BE2C (cell line): ENCODE data around the gene SRCAP.

Source experiments
- DNase-seq: peaks from one replicate; pipeline ENCODE4 v3.0.0-alpha.2; 2020
- H3K27me3 ChIP-seq: fragments of 250-450 bp; sonication (Bioruptor Pico); 2 replicates; pipeline ENCODE4 v1.5.1; 2020; ENCODE audit warnings: mild to moderate bottlenecking
- H3K36me3 ChIP-seq: fragments of 250-450 bp; sonication (Bioruptor Pico); 2 replicates; pipeline ENCODE4 v1.5.1; 2020; ENCODE audit warnings: mild to moderate bottlenecking
- H3K4me1 ChIP-seq: fragments of 250-450 bp; sonication (Bioruptor Pico); 2 replicates; pipeline ENCODE4 v1.5.1; 2020
- H3K4me3 ChIP-seq: 2 replicates; pipeline ENCODE4 v1.5.1; 2011; ENCODE audit warnings: low read depth, low read length
- H3K9me3 ChIP-seq: fragments of 250-450 bp; sonication (Bioruptor Pico); 2 replicates; pipeline ENCODE4 v1.5.1; 2020
- TF ChIP-seq, protein P1 (sequence below): IDR thresholded peaks from 2 replicates; pipeline ENCODE4 v1.5.1; 2012; ENCODE audit warnings: mild to moderate bottlenecking, low read depth, low read length

The SRCAP gene

DNA sequence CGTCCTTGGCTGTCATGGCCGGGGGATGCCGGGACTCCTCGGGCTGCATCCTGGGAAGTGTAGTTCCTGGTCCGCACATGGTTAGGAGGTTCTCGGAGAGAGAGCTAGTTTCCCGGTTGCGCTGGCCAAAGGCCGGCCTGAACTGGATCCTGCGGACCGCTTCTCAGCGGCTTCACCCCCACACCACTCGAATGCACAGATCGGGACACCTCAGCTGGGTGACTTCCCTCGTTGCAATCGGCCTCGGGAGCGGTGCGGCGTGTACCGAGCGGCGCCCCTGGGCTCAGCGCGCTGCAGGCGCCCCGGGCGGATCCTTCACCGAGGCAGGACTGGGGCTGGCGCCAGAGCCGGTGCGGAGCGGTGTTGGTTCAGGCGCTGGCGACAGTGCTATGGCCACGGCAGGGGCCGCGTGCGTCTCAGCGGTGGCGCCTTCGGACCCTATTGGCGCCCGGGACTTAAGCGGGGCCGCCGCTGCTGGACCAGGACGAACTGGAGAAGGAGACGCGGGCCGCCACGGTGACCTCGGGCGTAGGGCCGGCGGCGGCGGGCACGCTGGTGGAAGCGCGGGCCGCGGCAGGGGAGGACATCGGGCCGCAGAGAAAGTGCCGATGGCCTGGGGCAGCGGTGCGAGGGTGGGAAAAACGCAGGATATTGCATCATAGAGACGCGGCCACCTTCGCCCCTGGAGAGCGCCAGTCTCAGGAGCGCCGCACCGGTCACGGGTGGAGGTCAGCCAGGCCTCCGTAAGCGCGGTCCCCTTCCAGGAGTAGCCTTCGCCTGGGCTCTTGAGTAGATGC lies 76.6 kb downstream of the SRCAP start:
- H3K36me3 ChIP-seq, result peaks cover 23% of the 10 kb centered on the region
- TF ChIP-seq, protein P1, sequence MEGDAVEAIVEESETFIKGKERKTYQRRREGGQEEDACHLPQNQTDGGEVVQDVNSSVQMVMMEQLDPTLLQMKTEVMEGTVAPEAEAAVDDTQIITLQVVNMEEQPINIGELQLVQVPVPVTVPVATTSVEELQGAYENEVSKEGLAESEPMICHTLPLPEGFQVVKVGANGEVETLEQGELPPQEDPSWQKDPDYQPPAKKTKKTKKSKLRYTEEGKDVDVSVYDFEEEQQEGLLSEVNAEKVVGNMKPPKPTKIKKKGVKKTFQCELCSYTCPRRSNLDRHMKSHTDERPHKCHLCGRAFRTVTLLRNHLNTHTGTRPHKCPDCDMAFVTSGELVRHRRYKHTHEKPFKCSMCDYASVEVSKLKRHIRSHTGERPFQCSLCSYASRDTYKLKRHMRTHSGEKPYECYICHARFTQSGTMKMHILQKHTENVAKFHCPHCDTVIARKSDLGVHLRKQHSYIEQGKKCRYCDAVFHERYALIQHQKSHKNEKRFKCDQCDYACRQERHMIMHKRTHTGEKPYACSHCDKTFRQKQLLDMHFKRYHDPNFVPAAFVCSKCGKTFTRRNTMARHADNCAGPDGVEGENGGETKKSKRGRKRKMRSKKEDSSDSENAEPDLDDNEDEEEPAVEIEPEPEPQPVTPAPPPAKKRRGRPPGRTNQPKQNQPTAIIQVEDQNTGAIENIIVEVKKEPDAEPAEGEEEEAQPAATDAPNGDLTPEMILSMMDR, result no peak
- peak overlapping the region; percentile 72 for H3K4me3 ChIP-seq
- no peaks in the 10 kb centered on the region for H3K9me3 ChIP-seq
- peaks cover 3% of the 10 kb centered on the region; the same call in 1 of the 2 replicates for H3K4me1 ChIP-seq
- peak; percentile 88 for DNase-seq
- no peaks in the 10 kb centered on the region for H3K27me3 ChIP-seq

DNA sequence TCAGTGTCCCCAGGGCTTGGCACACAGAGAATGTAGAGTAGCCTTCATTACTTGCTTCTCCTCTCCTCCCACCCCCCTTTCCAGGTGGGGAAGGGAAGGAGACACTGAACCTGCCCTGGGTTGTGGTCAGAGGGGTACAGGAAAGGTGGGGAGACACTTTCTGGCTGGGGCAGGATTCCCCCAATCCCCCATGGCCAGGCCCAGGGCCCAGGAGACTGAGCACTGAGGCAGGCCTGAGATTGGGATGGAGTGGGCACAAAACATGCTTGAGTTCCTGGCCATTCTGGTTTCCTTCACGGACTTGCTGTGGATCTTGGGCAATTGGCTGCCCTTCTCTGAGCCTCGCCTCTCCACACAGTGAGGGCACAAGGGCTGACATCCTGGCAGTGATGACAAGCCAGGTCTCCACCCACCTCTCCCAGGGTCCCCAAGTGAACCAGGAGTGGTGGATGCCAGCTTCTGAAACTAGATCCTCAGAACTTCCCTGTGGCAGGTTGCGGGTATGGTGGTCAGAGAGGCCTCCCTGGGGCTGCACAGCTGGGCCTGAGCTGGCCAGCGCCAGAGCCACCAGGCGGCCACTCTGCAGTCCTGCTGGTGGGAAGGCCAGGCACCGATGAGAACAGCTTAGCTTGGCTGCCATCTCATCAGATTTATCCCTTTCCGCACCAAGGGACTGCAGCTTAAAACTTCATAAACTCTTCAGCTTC lies 78.8 kb downstream of the SRCAP start:
- Histone ChIP-seq H3K9me3 (no peaks in the 10 kb centered on the region), H3K27me3 (no peaks in the 10 kb centered on the region), H3K4me1 (peaks cover 3% of the 10 kb centered on the region; the same call in 1 of the 2 replicates), H3K36me3 (peaks cover 17% of the 10 kb centered on the region), H3K4me3 (no peak overlapping the region)
- TF ChIP-seq, protein P1, result no peak
- no peak for DNase-seq

DNA sequence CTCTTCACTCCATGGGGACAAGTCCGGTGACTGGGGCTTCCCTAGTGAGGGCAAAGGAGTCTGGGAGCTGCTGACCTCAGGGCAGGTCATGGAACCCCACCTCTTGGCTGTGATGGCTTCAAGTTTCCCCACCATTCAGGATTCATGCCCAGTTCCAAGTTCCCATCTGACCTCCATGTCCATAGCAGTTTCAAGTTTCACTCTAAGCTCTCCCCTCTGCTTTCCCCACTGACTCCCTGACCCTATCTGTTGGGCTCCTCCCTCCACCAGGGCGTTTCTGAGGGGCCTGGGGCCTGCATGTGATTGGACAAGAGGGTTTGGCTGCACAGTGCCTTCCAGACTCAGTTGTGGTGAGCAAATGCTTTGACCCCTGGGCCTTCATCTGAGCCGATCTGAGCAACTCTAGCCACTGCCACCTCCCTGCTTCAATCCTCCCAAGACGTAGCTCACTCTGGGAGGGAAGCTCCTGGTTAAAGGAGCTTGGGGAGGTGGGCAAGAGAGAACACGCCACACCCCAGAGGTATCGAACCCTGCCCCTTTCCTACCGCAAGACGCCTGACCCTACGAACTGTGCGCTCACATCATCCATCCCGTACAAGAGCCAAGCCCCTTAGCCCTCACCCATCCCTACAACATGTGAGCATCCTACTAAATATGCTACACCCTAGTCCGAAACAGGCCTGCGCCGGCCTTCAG lies 79.7 kb downstream of the SRCAP start:
- Histone ChIP-seq H3K27me3 (no peaks in the 10 kb centered on the region), H3K4me3 (no peak overlapping the region), H3K4me1 (peaks cover 3% of the 10 kb centered on the region; the same call in 1 of the 2 replicates), H3K36me3 (peaks cover 23% of the 10 kb centered on the region), H3K9me3 (no peaks in the 10 kb centered on the region)
- no peak for DNase-seq
- TF ChIP-seq, protein P1, result no peak

DNA sequence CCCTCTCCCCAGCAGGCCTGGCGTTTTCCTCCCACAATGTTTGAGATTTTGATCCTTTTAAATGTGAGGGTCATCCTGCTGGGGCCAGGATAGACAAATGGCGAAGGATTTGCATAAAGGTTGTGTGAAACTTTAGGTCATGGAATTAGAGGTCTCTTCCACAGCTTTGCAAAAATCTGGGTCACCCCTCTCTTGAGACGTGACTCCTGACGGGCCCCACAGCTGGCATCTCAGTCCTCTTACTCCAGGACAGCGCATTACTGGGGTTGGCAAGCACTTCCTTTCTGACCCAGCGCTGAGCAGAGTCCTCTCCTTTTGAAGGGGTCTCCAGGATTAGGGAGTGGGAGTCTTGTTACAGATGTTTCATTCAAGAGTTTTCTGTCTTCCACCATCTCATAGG lies 80.6 kb downstream of the SRCAP start:
- DNase-seq, result no peak
- no peaks in the 10 kb centered on the region for H3K27me3 ChIP-seq
- peaks cover 3% of the 10 kb centered on the region; the same call in 1 of the 2 replicates for H3K4me1 ChIP-seq
- TF ChIP-seq, protein P1, result no peak
- no peak overlapping the region for H3K4me3 ChIP-seq
- H3K9me3 ChIP-seq, result no peaks in the 10 kb centered on the region
- H3K36me3 ChIP-seq, result peaks cover 24% of the 10 kb centered on the region

DNA sequence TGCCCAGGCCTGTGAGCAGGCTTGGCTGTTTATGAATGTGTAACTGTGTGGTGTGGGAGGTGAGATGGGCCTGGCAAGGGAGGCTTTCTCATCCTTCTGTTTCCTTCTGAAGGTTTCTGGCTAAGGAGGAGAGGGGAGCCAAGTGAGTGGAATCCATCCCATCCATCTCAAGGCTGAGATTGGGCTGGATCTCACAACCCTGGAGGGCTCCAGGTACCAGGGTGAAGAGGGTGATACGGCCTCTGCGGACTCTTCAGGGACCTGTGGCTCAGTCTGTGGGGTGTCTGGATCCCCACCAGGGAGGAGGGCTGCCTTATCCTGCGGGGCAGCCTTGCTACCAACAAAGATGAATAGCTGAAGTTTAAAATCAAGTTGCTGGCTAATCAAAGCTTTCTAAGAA lies 81.0 kb downstream of the SRCAP start:
- TF ChIP-seq, protein P1, result no peak
- no peak for DNase-seq

More for the DNA sequence above, 81.0 kb downstream of the SRCAP start:
- no peak overlapping the region for H3K4me3 ChIP-seq
- peaks cover 24% of the 10 kb centered on the region for H3K36me3 ChIP-seq
- no peaks in the 10 kb centered on the region for H3K27me3 ChIP-seq
- H3K9me3 ChIP-seq, result no peaks in the 10 kb centered on the region
- peaks cover 3% of the 10 kb centered on the region; the same call in 1 of the 2 replicates for H3K4me1 ChIP-seq
